ENCODE data around the gene NUMB. TPM values are rescaled to one million over a fixed set of nuclear protein-coding genes. Genes with fewer than 3 reads are reported as not detected.

NUMB gene
- total and polyA plus RNA-seq, 2 donors (not counting 3 experiments of a cell fraction or from before 2014, with no cell fraction given) = 128 to 164 TPM

DNA sequence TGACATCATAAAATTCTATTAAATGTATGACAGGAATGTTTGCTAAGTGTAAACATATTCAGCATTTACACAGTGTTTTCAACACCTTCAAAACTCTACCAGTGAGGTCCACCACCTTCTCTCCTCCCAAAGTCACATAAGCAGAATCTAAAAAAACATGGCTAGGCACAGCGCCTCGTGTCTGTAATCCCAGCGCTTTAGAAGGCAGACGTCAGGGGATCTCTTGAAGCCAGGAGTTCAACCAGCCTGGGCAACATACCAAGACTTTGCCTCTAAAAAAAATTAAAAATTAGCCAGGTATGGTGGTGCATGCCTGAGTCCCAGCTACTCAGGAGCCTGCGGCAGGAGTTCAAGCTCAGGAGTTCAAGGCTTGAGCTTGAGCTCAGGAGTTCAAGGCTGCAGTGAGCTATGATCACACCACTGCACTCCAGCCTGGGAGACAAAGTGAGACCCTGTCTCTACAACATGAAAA is 30.0 kb downstream of the NUMB start:
- no peak overlapping the region for H2AFZ ChIP-seq (ENCODE audit: low read depth, low read length)
- H3K27ac ChIP-seq (ENCODE audit: insufficient read depth, low read depth, low read length) = peak overlapping the region; percentile 81
- TF ChIP-seq, protein P1, sequence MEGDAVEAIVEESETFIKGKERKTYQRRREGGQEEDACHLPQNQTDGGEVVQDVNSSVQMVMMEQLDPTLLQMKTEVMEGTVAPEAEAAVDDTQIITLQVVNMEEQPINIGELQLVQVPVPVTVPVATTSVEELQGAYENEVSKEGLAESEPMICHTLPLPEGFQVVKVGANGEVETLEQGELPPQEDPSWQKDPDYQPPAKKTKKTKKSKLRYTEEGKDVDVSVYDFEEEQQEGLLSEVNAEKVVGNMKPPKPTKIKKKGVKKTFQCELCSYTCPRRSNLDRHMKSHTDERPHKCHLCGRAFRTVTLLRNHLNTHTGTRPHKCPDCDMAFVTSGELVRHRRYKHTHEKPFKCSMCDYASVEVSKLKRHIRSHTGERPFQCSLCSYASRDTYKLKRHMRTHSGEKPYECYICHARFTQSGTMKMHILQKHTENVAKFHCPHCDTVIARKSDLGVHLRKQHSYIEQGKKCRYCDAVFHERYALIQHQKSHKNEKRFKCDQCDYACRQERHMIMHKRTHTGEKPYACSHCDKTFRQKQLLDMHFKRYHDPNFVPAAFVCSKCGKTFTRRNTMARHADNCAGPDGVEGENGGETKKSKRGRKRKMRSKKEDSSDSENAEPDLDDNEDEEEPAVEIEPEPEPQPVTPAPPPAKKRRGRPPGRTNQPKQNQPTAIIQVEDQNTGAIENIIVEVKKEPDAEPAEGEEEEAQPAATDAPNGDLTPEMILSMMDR (IDR thresholded peaks at IDR 0.05; ENCODE audit: extremely low read depth in 1 of 2, insufficient read depth in 1 of 2, low read depth in 1 of 2, low read length in 2 of 2) = no peak
- TF ChIP-seq FOS (IDR thresholded peaks at IDR 0.05; ENCODE audit: borderline replicate concordance, insufficient read depth, low read length) = no peak
- no peak for TF ChIP-seq POLR2A (IDR thresholded peaks at IDR 0.05; ENCODE audit: low read depth, low read length)
- TF ChIP-seq GATA2 (IDR thresholded peaks at IDR 0.05; ENCODE audit: insufficient read depth, insufficient read length, low read depth, low read length) = no peak
- no peak for TF ChIP-seq EZH2 (IDR thresholded peaks at IDR 0.05; ENCODE audit: borderline replicate concordance, low read depth, low read length, severe bottlenecking)
- TF ChIP-seq, protein P2, sequence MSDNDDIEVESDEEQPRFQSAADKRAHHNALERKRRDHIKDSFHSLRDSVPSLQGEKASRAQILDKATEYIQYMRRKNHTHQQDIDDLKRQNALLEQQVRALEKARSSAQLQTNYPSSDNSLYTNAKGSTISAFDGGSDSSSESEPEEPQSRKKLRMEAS (IDR thresholded peaks at IDR 0.05; ENCODE audit: insufficient read depth, insufficient read length) = no peak
- TF ChIP-seq MYC (IDR thresholded peaks at IDR 0.05; ENCODE audit: low read depth, low read length) = no peak
- no peak for TF ChIP-seq POLR2AphosphoS5 (IDR thresholded peaks at IDR 0.05; ENCODE audit: insufficient read depth, low read depth, low read length)
- no peak for TF ChIP-seq JUN (IDR thresholded peaks at IDR 0.05; ENCODE audit: borderline replicate concordance, insufficient read depth, insufficient read length, low read depth)
- H3K4me1 ChIP-seq (ENCODE audit: control insufficient read depth, extremely low read depth, insufficient read depth, low read length) = peaks cover 50% of the 10 kb centered on the region
- H3K79me2 ChIP-seq (ENCODE audit: control insufficient read depth, insufficient read depth, low read length) = peaks cover 91% of the 10 kb centered on the region
- H3K4me2 ChIP-seq (ENCODE audit: insufficient read depth, low read length) = no peak overlapping the region
- no peaks in the 10 kb centered on the region for H3K9me1 ChIP-seq (replicated peaks; ENCODE audit: control insufficient read depth, extremely low read depth, insufficient read depth, low read length)
- no TSS peak for BruUV-seq (replicated peaks)
- dilution Hi-C loops (cut with MboI; ENCODE audit: extremely low pct_ligation_motif_present, low sequenced_read_pairs) = no loop called here
- intact Hi-C loops (cut with micrococcal nuclease) = no loop called here
- ChIA-PET CTCF (interaction anchor here (2.1 kb wide), 1 partner anchor 43 kb away, joined by 7 read pairs; no protein-coding TSS in a partner anchor), POLR2A (no interaction called here)
- H4K20me1 ChIP-seq (replicated peaks; ENCODE audit: control insufficient read depth, extremely low read depth, insufficient read depth, low read length) = peaks cover 2% of the 10 kb centered on the region
- H3K36me3 ChIP-seq (ENCODE audit: control insufficient read depth in 2 of 2, extremely low read depth in 1 of 2, insufficient read depth in 2 of 2, low read length in 2 of 2) = no peaks in the 10 kb centered on the region
- no peak for FAIRE-seq
- no peak overlapping the region for H3K4me3 ChIP-seq (replicated peaks in 1 of 3; ENCODE audit: insufficient read depth in 1 of 3, low read depth in 1 of 3, low read length in 3 of 3)
- no peak overlapping the region for H3K9ac ChIP-seq (replicated peaks; ENCODE audit: extremely low read depth, insufficient read depth, low read length)
- DNase-seq (ENCODE audit: low read depth, low spot score) = peak; percentile 32
- H3K9me3 ChIP-seq (replicated peaks; ENCODE audit: control insufficient read depth, insufficient read depth, low read length) = no peaks in the 10 kb centered on the region
- no peaks in the 10 kb centered on the region for H3K27me3 ChIP-seq (ENCODE audit: control insufficient read depth in 2 of 2, insufficient read depth in 2 of 2, low read length in 2 of 2)

All from endothelial cell of umbilical vein (primary cell).